ENCODE results near the gene IL1RAPL1. TPM values are rescaled to one million over a fixed set of nuclear protein-coding genes. Genes with fewer than 3 reads are reported as not detected.

IL1RAPL1 gene
- total RNA-seq, 2 experiments from 2014 or later: not detected

DNA sequence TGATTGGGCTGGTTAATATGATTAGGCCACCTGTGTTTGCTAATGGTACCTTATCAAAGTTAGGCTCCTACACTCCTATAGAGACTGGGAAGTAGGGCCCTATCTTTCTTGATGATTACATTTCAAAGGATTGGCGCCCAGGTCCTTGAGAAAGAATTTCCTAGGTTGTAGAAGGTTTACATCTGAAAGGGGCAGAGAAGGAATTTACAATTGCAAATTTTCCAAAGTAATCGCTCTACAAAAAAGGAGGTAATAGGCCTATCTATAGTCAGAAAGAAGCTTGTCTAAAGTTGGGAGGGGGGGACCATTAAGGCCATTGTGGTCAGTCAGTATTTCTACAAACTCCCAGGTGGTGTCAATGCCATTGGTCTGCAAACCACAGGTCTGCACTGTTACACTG, 638.4 kb downstream of the IL1RAPL1 start:
- CTCF ChIA-PET: no interaction called here
- Mint-ChIP-seq H3K27ac (no peak overlapping the region), H3K36me3 (ENCODE audit: low read depth) (no peaks in the 10 kb centered on the region), H3K27me3 (no peaks in the 10 kb centered on the region), H3K9me3 (no peaks in the 10 kb centered on the region), H3K4me1 (ENCODE audit: low read depth) (no peaks in the 10 kb centered on the region), H3K4me3 (no peak overlapping the region)
- no peak for DNase-seq
- no peak for ATAC-seq (ENCODE audit: poor library complexity)
- no peak overlapping the region for H3K27ac ChIP-seq (ENCODE audit: low read depth in 1 of 2, low read length in 2 of 2)
- H3K36me3 ChIP-seq (ENCODE audit: insufficient read depth, low read length): no peaks in the 10 kb centered on the region
- no peaks in the 10 kb centered on the region for H3K9me3 ChIP-seq (ENCODE audit: control insufficient read depth in 1 of 2, insufficient read depth in 1 of 2, low read length in 2 of 2)
- TF ChIP-seq, protein P1, sequence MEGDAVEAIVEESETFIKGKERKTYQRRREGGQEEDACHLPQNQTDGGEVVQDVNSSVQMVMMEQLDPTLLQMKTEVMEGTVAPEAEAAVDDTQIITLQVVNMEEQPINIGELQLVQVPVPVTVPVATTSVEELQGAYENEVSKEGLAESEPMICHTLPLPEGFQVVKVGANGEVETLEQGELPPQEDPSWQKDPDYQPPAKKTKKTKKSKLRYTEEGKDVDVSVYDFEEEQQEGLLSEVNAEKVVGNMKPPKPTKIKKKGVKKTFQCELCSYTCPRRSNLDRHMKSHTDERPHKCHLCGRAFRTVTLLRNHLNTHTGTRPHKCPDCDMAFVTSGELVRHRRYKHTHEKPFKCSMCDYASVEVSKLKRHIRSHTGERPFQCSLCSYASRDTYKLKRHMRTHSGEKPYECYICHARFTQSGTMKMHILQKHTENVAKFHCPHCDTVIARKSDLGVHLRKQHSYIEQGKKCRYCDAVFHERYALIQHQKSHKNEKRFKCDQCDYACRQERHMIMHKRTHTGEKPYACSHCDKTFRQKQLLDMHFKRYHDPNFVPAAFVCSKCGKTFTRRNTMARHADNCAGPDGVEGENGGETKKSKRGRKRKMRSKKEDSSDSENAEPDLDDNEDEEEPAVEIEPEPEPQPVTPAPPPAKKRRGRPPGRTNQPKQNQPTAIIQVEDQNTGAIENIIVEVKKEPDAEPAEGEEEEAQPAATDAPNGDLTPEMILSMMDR (IDR thresholded peaks at IDR 0.05): no peak
- H3K27me3 ChIP-seq (ENCODE audit: control insufficient read depth in 1 of 2, insufficient read depth in 2 of 2, low read length in 2 of 2): no peaks in the 10 kb centered on the region
- POLR2A ChIA-PET: no interaction called here
- no peaks in the 10 kb centered on the region for H3K4me1 ChIP-seq (ENCODE audit: insufficient read depth, low read length)
- no peak overlapping the region for H3K4me3 ChIP-seq (ENCODE audit: low read length)
- intact Hi-C loops (cut with DNase I, micrococcal nuclease): no loop called here

DNA sequence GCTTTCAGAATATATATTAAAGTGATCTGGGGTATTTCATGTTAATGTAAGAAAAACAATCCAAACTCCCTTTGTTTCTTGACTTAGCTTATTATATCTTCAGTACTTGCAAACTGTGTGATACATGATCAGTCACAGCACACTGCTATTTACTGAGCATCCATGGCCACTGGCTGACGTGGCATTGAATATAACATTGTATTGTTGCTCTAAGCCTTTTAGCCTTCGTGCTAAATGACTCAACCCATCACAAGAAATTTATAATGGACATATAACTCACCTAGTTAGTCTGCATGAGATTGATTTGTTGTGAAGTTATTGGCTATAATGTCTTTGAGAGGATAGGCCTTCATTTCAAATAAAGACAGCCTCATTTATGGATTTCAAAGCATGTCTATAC, 642.6 kb downstream of the IL1RAPL1 start:
- Mint-ChIP-seq H3K27me3 (no peaks in the 10 kb centered on the region), H3K4me1 (ENCODE audit: low read depth) (no peaks in the 10 kb centered on the region), H3K36me3 (ENCODE audit: low read depth) (no peaks in the 10 kb centered on the region), H3K27ac (no peak overlapping the region), H3K9me3 (peaks cover 2% of the 10 kb centered on the region), H3K4me3 (no peak overlapping the region)
- ATAC-seq (ENCODE audit: poor library complexity) (no peak), DNase-seq (no peak)
- H3K27ac ChIP-seq (ENCODE audit: low read depth in 1 of 2, low read length in 2 of 2): no peak overlapping the region
- no peaks in the 10 kb centered on the region for H3K27me3 ChIP-seq (ENCODE audit: control insufficient read depth in 1 of 2, insufficient read depth in 2 of 2, low read length in 2 of 2)
- H3K9me3 ChIP-seq (ENCODE audit: control insufficient read depth in 1 of 2, insufficient read depth in 1 of 2, low read length in 2 of 2): no peaks in the 10 kb centered on the region
- ChIA-PET CTCF (no interaction called here), POLR2A (no interaction called here)
- intact Hi-C loops (cut with DNase I, micrococcal nuclease): no loop called here
- no peaks in the 10 kb centered on the region for H3K36me3 ChIP-seq (ENCODE audit: insufficient read depth, low read length)
- H3K4me1 ChIP-seq (ENCODE audit: insufficient read depth, low read length): no peaks in the 10 kb centered on the region
- TF ChIP-seq, protein P1 (IDR thresholded peaks at IDR 0.05): no peak
- no peak overlapping the region for H3K4me3 ChIP-seq (ENCODE audit: low read length)

DNA sequence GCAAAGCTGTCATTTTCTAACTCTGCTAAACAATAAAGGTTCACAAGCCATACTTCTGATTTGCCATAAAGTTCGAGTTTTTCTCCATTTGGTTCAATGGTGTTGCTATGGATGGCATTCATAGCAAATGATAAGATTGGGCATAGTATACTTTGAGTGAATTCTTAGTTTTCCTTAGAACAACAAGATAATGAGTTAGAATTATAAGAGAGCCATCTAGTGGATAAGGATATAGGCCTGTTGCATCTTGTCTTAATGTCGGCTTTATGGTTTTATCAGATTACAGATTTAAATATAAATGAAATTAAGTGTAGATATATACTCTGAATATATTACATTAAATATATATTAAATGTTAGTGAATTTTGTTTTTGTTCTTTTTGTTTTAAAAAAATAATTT, 644.6 kb downstream of the IL1RAPL1 start:
- H3K4me3 Mint-ChIP-seq: no peak overlapping the region
- no peaks in the 10 kb centered on the region for H3K36me3 ChIP-seq (ENCODE audit: insufficient read depth, low read length)

More for the DNA sequence above, 644.6 kb downstream of the IL1RAPL1 start:
- no peak for DNase-seq
- Histone ChIP-seq H3K9me3 (ENCODE audit: control insufficient read depth in 1 of 2, insufficient read depth in 1 of 2, low read length in 2 of 2) (no peaks in the 10 kb centered on the region), H3K27me3 (ENCODE audit: control insufficient read depth in 1 of 2, insufficient read depth in 2 of 2, low read length in 2 of 2) (no peaks in the 10 kb centered on the region), H3K4me1 (ENCODE audit: insufficient read depth, low read length) (no peaks in the 10 kb centered on the region), H3K27ac (ENCODE audit: low read depth in 1 of 2, low read length in 2 of 2) (no peak overlapping the region), H3K4me3 (ENCODE audit: low read length) (no peak overlapping the region)
- no peaks in the 10 kb centered on the region for H3K36me3 Mint-ChIP-seq (ENCODE audit: low read depth)
- ATAC-seq (ENCODE audit: poor library complexity): no peak
- H3K4me1 Mint-ChIP-seq (ENCODE audit: low read depth): no peaks in the 10 kb centered on the region
- CTCF ChIA-PET: no interaction called here
- no peak overlapping the region for H3K27ac Mint-ChIP-seq
- no peaks in the 10 kb centered on the region for H3K27me3 Mint-ChIP-seq
- intact Hi-C loops (cut with DNase I, micrococcal nuclease): no loop called here
- TF ChIP-seq, protein P1 (IDR thresholded peaks at IDR 0.05): no peak
- H3K9me3 Mint-ChIP-seq: peaks cover 2% of the 10 kb centered on the region
- POLR2A ChIA-PET: no interaction called here

Data from CD4-positive, alpha-beta T cell (primary cell).